Natural killer cell (primary cell): ENCODE measurements around the gene NFKB2. TPM values are rescaled to one million over a fixed set of nuclear protein-coding genes. Genes with fewer than 3 reads are reported as not detected.

Experiments used
- ATAC-seq, 3 donors: fragments of 150-1000 bp in 2 of 3; fragments of 200-7000 bp in 1 of 3; cut with Tn5 transposase; 1 replicate in 1 of 3; 2 replicates in 2 of 3; pipeline ENCODE4 v1.10.0; 2021; ENCODE audit warnings: mild to moderate bottlenecking in 2 of 3, moderate library complexity in 2 of 3
- DNase-seq, 2 donors: peaks; one replicate each; pipeline versions ENCODE4 v3.0.0 to v3.0.0-alpha.2; 2013 to 2021; ENCODE audit warnings: mixed read lengths in 1 of 2
- H3K27ac ChIP-seq: one replicate; pipeline ENCODE4 v1.5.1; 2013; ENCODE audit warnings: mild to moderate bottlenecking, low read length
- H3K27me3 ChIP-seq: one replicate; pipeline ENCODE4 v1.6.1; 2013; ENCODE audit warnings: low read length; ENCODE audit not compliant: control insufficient read depth, insufficient read depth
- H3K36me3 ChIP-seq: one replicate; pipeline ENCODE4 v1.6.1; 2013; ENCODE audit warnings: low read length; ENCODE audit not compliant: control insufficient read depth, insufficient read depth
- H3K4me1 ChIP-seq: one replicate; pipeline ENCODE4 v1.6.1; 2013; ENCODE audit warnings: low read length; ENCODE audit not compliant: control insufficient read depth, insufficient read depth
- H3K4me3 ChIP-seq: one replicate; pipeline ENCODE4 v1.5.1; 2013; ENCODE audit warnings: low read length
- H3K9me3 ChIP-seq: one replicate; pipeline ENCODE4 v1.6.1; 2013; ENCODE audit warnings: low read length; ENCODE audit not compliant: control insufficient read depth, insufficient read depth
- H3K27ac Mint-ChIP-seq, 2 donors: one replicate each; pipeline ENCODE4 v1.8.0; 2022; ENCODE audit warnings: mild to moderate bottlenecking in 2 of 2, mixed read lengths in 2 of 2, moderate library complexity in 1 of 2
- H3K27me3 Mint-ChIP-seq, 2 donors: one replicate each; pipeline ENCODE4 v1.8.0; 2022; ENCODE audit warnings: low read depth in 2 of 2, mixed read lengths in 2 of 2
- H3K36me3 Mint-ChIP-seq: one replicate; pipeline ENCODE4 v1.8.0; 2022; ENCODE audit warnings: mixed read lengths
- H3K4me1 Mint-ChIP-seq, 2 donors: one replicate each; pipeline ENCODE4 v1.8.0; 2022; ENCODE audit warnings: mixed read lengths in 2 of 2
- H3K4me3 Mint-ChIP-seq: one replicate; pipeline ENCODE4 v1.8.0; 2022; ENCODE audit warnings: mild to moderate bottlenecking, moderate library complexity, mixed read lengths
- H3K9me3 Mint-ChIP-seq, 2 donors: one replicate each; pipeline ENCODE4 v1.8.0; 2022; ENCODE audit warnings: mixed read lengths in 2 of 2
- WGBS: methylation state at CpG from one replicate; pipeline ENCODE4 v1.1.7; 2013; ENCODE audit warnings: missing lambda C conversion rate; ENCODE audit not compliant: insufficient coverage; 5-methylcytosine and 5-hydroxymethylcytosine counted together
- intact Hi-C: fragments of 100-400 bp; cut with micrococcal nuclease; formaldehyde crosslinking; loops from one replicate; pipeline ENCODE4 v1.14.2; 2022
- total RNA-seq, 4 donors: library from RNA; stranded (reverse); fragments of 120-200 nt in 1 of 4; gene quantifications; one replicate each; pipeline versions ENCODE4 v1.2.3 to v1.2.4, GENCODE V29; 2013 to 2022
- TF ChIP-seq, protein P1 (sequence below): fragments of 200-600 bp; IDR thresholded peaks from one replicate; pipeline ENCODE4 v1.8.0; 2022; ENCODE audit warnings: antibody characterized with exemption

Gene NFKB2
- total RNA-seq, 3 donors from 2014 or later (not counting 1 experiment from before 2014, with no cell fraction given): 201 to 264 (median 246) TPM

DNA sequence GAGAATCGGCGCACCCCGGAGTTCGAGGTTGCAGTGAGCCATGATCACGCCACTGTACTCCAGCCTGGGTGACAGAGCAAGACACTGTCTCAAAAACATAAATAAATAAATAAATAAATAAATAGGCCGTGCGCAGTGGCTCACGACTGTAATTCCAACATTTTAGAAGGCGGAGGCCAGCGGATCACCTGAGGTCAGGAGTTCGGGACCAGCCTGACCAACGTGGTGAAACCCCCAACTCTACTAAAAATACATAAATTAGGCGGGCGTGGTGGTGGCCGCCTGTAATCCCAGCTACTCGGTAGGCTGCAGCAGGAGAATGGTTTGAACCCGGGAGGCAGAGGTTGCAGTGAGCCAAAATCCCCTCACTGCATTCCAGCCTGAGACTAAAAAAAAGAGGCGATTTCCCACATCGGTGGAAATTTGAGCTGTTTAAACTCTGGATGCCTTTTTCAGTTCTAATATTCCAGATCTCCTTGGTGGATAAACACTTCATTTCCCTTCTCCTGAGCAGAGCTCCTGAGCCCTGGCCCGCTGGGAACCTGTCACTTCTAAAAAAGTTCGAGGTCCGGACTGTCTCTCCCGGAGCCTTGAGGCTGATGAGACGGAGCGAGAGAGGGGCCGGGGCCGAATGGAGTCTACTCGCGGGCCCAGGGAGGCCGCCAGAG, 2.0 kb upstream of the NFKB2 start:
- Histone ChIP-seq H3K27me3 (no peaks in the 10 kb centered on the region), H3K4me1 (peaks cover 34% of the 10 kb centered on the region), H3K9me3 (no peaks in the 10 kb centered on the region), H3K4me3 (peak overlapping the region; percentile 69), H3K36me3 (peaks cover 19% of the 10 kb centered on the region), H3K27ac (peak overlapping the region; percentile 91)
- no peaks in the 10 kb centered on the region for H3K36me3 Mint-ChIP-seq
- intact Hi-C loops: loop anchor here (1.0 to 10.0 kb wide), 5 partner anchors 28 to 251 kb away; partner anchors contain the start of genes NOLC1 and TRIM8
- no peak for ATAC-seq
- WGBS: 40% methylated on average over 30 of the region's 30 CpGs
- peak overlapping the region; percentile 99 for H3K27ac Mint-ChIP-seq
- H3K9me3 Mint-ChIP-seq: no peaks in the 10 kb centered on the region
- TF ChIP-seq, protein P1, sequence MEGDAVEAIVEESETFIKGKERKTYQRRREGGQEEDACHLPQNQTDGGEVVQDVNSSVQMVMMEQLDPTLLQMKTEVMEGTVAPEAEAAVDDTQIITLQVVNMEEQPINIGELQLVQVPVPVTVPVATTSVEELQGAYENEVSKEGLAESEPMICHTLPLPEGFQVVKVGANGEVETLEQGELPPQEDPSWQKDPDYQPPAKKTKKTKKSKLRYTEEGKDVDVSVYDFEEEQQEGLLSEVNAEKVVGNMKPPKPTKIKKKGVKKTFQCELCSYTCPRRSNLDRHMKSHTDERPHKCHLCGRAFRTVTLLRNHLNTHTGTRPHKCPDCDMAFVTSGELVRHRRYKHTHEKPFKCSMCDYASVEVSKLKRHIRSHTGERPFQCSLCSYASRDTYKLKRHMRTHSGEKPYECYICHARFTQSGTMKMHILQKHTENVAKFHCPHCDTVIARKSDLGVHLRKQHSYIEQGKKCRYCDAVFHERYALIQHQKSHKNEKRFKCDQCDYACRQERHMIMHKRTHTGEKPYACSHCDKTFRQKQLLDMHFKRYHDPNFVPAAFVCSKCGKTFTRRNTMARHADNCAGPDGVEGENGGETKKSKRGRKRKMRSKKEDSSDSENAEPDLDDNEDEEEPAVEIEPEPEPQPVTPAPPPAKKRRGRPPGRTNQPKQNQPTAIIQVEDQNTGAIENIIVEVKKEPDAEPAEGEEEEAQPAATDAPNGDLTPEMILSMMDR: peak; percentile 89
- DNase-seq: no peak
- H3K4me1 Mint-ChIP-seq: peaks cover 33 to 41% of the 10 kb centered on the region in 2 donors
- H3K27me3 Mint-ChIP-seq: peaks cover 0 to 4% of the 10 kb centered on the region in 2 donors
- peak overlapping the region; percentile 98 for H3K4me3 Mint-ChIP-seq

DNA sequence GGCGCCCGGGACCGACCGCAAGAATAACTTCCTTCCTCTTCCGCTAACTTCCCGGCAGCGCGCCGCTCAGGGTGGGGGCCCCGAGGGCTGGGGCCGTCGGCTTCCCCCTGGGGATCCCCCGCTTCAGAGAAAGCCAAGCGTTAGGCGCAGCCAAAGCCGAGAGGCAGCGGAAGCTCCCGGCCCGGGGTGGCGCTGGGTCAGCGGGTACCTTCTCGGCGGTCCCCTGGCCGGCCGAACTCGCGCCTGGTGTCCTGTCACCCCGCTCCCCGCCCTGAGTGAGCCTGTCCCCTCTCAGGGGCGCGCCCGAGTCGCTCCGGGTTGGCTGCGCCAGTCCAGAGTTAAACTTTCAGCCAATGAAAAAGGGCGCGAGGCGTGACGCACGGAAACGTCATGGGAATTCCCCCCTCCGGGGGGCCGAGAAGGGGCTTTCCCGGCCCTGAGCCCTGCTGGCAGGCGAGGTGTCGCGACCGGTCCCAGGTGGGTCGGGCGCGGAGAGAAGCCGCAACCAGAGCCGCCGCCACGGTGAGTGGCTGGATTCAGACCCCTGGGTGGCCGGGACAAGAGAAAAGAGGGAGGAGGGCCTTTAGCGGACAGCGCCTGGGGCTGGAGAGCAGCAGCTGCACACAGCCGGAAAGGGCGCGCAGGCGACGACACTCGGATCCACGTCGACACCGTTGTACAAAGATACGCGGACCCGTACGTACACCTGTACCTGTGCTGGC, 1.3 kb upstream of the NFKB2 start:
- Mint-ChIP-seq H3K4me3 (peak overlapping the region; percentile 98), H3K27ac (peak overlapping the region; percentile 99), H3K27me3 (peaks cover 0 to 4% of the 10 kb centered on the region in 2 donors), H3K36me3 (no peaks in the 10 kb centered on the region), H3K9me3 (no peaks in the 10 kb centered on the region), H3K4me1 (peaks cover 34 to 43% of the 10 kb centered on the region in 2 donors)
- peak overlapping the region; percentile 69 for H3K4me3 ChIP-seq
- peaks cover 40% of the 10 kb centered on the region for H3K4me1 ChIP-seq
- intact Hi-C loops: loop anchor here (1.0 to 10.0 kb wide), 5 partner anchors 27 to 251 kb away; partner anchors contain the start of genes NOLC1 and TRIM8
- WGBS: under 1% methylated on average over 71 of the region's 71 CpGs
- ATAC-seq (peak; percentile 74 to 91 (median 80)), DNase-seq (peak; percentile 99 to 100)
- H3K27me3 ChIP-seq: no peaks in the 10 kb centered on the region
- TF ChIP-seq, protein P1: peak; percentile 31
- peaks cover 20% of the 10 kb centered on the region for H3K36me3 ChIP-seq
- H3K9me3 ChIP-seq: no peaks in the 10 kb centered on the region
- peak overlapping the region; percentile 91 for H3K27ac ChIP-seq

- Mint-ChIP-seq H3K27me3 (peaks cover 0 to 2% of the 10 kb centered on the region in 2 donors), H3K9me3 (no peaks in the 10 kb centered on the region), H3K36me3 (no peaks in the 10 kb centered on the region), H3K4me1 (peaks cover 34 to 50% of the 10 kb centered on the region in 2 donors), H3K4me3 (peak overlapping the region; percentile 98), H3K27ac (peak overlapping the region; percentile 99)
- 0% methylated on average over 33 of the region's 35 CpGs for WGBS
- TF ChIP-seq, protein P1: no peak
- intact Hi-C loops: loop anchor here (1.0 to 10.0 kb wide), 5 partner anchors 26 to 250 kb away; partner anchors contain the start of genes NOLC1 and TRIM8
- no peaks in the 10 kb centered on the region for H3K27me3 ChIP-seq
- ATAC-seq (peak; percentile 6 to 15 (median 11)), DNase-seq (peak in 1 of 2 donors; percentile 86)
- H3K9me3 ChIP-seq: no peaks in the 10 kb centered on the region
- peak overlapping the region; percentile 91 for H3K27ac ChIP-seq
- H3K4me1 ChIP-seq: peaks cover 45% of the 10 kb centered on the region
- H3K4me3 ChIP-seq: peak overlapping the region; percentile 69
- peaks cover 22% of the 10 kb centered on the region for H3K36me3 ChIP-seq
Observed at GRCh38 chr10:102394801-102395399, 605 bp upstream of the NFKB2 start.
